ENCODE results near the gene IMMT.

The IMMT gene

DNA sequence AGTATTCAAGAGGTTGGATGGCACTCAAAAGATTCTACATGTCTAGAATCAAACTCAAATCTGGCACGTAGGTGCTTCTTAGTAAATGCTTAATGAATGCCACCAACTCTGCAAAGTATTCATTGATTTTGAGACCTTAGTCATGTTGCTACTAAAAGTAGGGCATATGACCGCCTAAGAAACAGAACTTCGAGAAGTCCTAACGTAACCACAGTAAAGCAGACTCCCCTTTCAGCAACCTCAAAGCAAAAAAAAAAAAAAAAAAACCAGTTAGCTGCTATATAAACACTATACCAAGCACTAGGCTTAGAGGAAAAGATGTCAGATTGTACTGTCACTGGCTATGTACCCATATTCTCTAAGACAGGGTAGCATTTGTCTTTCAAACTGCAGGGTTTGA, 55.3 kb downstream of the IMMT start:
- no peak for DNase-seq

DNA sequence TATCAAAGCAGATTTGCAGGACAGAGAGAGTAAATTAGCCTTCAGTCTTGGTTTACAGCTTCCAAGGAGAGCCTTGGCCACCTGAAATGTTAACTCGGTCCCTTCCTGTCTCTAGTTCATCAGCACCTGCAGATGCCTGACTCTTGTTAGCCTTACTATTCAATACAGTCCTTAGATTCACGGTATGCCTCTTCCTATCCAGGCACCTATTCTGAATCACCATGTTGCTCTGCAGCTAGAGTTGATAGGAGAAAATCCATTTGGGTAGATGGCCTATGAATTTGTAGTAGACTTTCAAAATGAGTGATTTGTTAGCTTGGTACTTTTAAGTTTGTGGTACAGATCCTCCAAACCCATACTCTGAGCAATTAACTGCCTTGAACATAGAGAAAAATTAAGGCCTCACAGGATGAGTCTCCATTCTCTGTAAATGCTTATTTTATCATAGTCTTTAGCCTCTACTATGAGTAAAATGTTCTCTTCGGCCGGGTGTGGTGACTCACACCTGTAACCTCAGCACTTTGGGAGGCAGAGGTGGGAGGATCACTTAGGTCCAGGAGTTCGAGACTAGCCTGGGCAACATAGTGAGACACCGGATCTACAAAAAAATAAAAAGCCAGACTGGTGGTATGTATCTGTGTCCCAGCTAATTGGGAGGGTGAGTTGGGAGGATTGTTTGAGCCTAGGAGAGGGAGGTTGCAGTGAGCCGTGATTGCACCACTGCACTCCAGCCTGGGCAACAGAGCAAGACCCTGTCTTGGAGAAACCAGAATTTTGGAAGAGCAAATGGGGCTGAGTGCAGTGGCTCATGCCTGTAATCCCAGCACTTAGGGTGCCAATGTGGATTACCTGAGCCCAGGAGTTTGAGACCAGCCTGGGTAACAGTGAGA, 56.3 kb downstream of the IMMT start:
- no peak for DNase-seq

DNA sequence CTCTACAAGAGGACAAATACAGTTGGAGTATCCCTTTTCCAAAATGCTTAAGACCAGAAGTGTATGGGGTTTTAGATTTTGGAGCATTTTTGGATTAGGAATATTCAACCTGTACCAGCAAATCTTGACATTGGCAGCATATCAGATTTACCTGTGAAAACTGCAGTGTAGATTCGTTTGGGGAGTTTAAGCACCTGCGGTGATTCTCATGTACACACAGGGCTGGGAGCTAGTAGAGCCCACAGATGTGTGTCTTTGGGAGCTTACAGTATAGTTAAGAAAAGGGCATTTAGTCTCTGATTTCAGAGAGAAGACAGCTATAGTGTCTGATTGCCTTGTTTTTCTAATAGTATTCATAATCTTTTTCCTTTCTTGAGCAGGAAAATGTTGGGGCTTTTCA, 59.1 kb downstream of the IMMT start:
- DNase-seq, result no peak

DNA sequence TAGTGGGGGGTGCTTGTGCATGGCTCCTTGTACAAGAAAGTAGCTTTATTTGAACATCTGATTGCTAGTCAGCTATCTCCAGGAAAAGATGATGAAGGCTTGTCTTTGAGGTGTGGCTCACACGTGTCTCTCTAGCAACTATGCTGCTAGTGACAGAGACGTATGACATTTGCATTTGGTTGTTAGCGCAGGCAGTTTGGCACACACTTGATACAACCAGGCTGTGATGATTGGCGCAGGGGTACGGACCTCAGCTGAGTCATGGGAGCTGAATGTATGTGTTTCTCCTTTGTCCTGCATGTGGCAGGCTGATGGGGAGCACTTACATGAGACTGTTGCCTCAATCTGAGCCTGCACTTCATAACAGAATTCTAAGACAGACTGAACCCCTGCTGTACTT, 59.6 kb downstream of the IMMT start:
- DNase-seq, result no peak

DNA sequence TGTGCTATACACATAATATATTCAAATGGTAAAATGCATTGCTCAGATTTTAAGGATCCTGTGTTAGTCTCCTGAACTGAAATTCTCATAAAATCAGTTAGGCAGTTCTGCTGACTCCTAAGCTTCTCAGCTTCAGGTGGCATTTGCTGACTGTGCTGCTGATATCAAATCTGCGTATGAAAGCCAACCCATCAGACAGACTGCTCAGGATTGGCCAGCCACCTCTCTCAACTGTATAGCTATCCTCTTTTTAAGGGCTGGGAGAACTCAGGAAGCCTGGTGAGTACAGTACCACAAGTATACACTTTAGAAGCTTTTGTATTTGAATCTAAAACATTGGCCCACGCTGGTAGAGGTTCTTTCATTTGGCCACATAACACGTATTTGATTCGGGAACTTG, 60.6 kb downstream of the IMMT start:
- DNase-seq, result no peak

DNA sequence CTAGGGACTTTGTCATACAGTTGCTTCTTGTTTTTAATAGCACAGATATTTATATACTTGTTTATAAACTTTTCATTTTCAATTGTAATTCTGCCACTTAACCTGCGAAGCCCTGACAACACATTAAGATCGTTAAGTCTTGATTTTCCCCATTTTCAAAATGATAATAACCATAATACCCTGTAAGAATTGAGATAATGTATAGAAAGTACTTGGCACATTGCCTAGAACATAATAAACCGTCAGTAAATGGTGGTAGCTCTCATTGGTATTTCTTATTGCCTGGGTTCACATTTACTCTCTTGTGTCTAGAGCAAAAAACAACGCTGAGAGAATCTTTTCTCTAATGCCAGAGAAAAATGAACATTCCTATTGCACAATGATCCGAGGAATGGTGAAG, 70.6 kb downstream of the IMMT start:
- no peak for DNase-seq

DNA sequence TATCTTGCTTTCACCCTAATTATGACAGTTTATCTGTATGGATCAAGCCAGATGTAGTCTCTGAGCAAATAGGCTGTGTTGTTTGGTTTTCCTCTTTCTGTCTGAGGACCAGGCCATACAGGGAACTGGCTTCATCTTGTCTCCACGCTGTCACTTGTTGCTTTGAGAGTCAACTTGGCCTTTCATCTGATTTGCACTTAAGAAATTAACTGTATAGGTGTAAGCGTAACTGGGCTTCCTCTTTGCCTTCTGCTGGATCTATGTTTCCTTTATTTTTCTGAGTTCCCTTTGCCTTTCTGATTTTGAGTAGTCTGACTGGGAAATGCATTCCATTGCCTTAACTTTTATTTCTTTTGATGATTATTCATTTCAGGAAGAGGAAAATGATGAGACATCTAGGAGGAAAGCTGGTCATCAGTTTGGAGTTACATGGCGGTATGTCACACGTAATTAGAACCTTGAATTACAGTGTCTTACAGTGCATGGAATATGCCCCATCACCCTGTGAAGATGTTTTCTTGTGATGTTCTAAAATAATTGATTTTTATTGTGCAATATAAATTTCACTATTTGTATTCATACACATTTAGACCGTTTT, 71.8 kb downstream of the IMMT start:
- DNase-seq, result peak; percentile 32

DNA sequence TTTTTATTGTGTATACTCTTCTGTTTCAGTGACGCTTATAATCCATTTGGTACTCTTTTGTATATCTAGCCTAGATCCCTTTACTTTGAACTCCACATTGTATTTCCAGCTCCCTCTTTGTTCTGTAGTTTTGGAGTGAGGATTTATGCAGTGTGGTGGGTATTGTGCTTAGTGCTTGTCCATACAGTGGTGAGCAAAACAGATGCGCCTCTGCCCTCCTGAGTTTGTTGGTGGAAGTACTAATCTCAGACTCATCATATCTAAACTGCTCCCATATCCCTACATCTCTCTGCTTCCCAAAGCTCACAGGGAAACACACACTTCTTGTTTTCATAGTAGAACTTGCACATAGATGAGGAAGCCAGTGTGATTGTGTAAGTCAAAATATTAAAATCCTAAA, 77.1 kb downstream of the IMMT start:
- no peak for DNase-seq

DNA sequence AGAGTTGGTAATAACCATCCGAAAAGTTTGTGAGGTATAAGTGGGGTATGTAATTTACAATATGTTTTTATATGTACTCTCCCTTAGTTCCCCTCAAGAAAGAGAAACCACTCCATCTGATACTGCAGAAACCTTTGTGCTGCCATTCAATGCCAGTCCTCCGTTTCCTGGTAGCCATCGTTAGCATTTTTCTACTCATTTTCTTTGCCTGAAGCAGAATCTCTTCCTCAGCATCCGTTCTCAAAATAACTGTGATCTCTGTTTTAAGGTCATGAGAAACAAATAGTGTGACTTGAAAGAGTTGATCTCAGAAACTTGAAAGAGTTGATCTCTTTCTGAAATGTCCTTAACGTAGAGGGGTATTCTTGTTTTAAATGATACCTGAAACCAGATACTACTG, 88.2 kb downstream of the IMMT start:
- no peak for DNase-seq

DNA sequence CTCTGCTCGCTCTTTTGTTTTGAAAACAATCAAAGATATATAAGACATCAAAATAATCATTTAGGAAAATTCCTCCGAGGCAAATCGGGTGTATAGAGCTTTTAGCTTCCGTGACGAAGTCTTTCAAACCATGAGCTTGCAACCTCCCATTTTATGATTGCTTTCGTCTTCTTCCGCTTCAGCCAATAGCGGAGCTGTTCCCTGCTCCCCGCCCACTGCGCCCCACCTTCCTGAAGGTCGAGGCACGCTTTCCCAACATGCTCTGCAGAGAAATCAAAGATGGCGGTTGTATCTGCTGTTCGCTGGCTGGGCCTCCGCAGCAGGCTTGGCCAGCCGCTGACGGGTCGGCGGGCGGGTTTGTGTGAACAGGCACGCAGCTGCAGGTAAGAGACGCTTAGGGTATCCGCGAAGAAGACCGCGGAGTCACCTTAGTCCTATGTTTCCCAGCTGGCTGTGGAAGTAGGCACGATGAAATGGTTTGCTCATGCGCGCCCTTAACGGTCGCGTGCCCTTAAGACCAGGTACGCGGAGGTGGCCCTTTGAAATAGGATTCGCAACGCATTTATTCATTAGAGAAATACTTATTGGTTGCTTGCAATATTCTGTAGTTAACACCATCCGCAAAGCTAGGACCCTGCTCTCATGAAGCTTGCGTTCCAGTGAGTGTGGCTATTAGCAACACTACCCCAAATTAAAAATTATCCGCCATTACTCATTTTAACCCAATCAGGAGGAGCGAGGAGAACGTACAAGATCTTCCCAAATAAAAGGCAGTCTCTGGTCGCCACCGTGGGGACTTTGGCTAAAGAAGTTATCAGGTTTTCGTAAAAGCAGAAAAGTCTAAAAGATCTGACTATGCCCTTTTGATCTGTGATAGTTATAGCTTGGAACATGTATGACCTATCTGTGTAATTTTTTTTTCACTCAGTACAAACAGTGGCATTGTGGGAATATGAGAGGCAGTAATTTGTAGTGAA, 89.0 kb downstream of the IMMT start, which contains the start of gene PTCD3:
TSS of gene PTCD3 (plus strand) at position 267 of the 977 bp plus-strand sequence. CDS start at position 280, 13 bp downstream.
- peak; percentile 97 for DNase-seq

DNA sequence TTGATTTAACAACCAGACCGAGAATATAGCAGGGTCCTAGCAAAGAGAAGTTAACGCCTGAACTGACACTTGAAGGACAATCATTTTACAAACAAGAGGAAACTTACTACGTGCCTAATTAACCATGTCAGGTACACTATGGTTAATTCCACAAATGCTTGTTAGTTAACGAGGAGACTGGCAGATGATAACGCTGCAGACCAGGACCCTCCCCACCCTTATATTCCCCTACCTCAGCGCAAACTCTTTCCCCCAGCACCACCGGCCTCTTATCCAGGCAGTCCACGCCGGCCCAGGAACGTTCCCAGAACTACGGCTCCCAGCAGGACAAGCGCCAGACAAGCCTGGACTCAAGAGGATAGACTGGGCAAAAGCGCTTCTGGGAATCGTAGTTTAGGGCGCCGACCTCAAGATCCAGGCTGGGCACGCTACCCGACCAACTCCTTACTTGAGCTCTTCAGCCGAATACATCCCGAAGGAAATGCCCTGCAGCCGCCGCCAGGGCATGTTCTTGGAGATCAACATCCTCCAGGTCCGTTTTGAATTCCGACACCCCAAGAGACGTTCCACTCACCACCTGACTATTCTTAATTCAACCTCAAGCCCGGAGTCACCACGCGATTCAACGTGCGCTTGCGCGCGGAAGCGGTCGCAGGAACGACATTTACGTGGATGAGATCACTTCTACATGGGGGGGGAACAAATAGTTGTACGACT, 89.9 kb downstream of the IMMT start, which contains the start of gene POLR1A:
TSS of gene POLR1A (minus strand) at position 635 of the 717 bp plus-strand sequence. CDS start at position 525, 110 bp downstream.
- DNase-seq, result peak; percentile 90

DNA sequence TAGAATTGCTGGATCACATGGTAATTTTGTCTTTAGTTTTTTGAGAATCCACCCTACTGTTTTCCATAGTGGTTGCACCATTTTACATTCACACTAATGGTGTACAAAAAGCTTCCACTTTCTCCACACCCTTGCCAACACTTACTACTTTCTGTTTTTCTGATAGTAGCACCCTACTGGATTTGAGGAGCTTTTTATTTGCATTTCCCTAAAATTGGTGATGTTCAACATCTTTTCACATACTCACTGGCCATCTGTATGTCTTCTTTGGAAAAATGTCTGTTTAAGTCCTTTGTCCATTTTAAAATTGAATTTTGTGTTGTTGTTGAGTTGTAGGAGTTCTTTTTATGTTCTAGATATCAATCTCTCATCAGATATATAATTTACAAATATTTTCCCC, 93.1 kb downstream of the IMMT start:
- DNase-seq, result no peak

DNA sequence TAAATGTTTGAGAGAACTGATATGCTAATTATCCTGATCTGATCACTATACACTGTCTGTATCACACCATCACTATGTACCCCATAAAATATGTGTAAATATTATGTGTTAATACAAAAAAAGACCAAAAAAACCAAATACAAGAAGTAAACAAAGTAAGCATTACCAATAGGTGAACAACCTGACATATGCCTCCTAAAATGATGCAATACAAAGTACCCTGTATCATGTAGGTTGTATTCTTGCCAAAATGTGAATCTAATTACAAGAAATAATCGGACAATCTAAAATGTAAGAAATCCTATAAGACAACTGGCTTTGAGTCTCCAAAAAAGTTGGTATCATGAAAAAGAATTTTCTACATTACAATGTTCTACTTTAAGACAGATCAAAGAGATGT, 97.3 kb downstream of the IMMT start:
- no peak for DNase-seq

DNA sequence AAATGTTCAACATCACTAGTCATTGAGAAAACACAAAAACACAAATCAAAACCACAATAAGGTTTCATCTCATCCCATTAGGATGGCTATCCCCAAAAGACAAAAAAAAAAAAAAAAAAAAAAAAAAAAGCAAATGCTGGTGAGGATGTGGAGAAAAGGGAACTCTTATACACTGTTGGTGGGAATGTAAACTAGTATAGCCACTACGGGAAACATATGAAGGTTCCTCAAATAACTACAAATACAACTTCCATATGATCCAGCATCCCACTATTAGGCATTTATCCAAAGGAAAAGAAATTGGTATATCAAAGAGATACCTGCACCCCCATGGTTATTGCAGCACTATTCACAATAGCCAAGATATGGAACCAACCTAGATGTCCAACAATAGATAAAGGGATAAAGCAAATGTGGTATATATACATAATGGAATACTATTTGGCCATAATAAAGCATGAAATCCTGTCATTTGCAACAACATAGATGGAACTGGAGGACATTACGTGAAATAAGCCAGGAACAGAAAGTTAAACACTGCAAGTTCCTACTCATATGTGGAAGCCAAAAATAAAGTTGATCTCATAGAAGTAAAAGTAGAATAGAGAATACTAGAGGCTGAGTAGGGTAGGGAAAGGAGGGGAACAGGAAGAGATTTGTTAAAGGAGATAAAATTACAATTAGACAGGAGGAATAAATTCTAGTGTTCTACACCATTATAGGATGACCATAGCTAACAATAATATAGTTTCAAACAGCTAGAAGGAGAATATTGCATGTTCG, 98.0 kb downstream of the IMMT start:
- no peak for DNase-seq

DNA sequence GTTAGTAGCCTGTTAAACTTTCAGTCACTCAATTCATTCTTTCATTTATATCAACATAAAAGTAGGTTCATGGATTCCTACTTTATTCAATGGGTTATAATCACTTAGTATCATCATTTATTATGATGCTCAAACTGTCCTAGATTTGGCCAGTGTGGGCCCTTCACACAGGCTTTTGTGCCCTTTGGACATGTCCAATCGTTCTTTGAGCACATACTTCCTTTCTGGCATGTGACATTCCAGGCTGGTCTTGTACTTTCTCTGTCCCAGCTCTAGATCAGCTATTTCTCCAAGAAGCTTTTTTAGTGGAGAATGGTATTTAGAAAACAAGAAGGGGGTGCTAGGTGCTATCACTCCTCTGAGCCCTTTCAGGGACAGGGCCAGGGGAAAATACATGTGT, 101.0 kb downstream of the IMMT start:
- no peak for DNase-seq

Measured in suppressor macrophage treated with lipopolysaccharide for 4 hours (primary cell).